Measurements from ENCODE around the gene PLD2.

The PLD2 gene

DNA sequence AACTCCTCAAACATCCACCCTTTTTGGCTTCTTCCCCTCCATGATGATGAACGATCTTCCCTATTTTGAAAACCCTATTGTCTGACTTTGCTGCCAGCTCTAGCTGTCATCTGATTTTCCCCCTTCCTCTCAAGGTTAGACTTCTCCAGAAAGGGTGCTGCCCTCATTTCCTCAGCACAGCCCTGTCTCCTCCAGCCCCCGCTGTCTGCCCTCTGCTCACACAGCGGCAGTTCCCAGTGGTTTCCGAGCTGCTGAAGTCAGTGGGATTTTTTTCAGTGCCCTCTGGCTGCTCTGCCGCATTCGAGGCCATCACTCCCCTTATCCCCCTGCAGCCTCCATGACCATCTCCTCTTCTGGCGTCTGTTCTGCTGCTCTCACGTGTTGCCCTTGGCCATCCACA is 65.8 kb downstream of the PLD2 start:
- CTCF ChIA-PET: no interaction called here
- TF ChIP-seq, protein P1, sequence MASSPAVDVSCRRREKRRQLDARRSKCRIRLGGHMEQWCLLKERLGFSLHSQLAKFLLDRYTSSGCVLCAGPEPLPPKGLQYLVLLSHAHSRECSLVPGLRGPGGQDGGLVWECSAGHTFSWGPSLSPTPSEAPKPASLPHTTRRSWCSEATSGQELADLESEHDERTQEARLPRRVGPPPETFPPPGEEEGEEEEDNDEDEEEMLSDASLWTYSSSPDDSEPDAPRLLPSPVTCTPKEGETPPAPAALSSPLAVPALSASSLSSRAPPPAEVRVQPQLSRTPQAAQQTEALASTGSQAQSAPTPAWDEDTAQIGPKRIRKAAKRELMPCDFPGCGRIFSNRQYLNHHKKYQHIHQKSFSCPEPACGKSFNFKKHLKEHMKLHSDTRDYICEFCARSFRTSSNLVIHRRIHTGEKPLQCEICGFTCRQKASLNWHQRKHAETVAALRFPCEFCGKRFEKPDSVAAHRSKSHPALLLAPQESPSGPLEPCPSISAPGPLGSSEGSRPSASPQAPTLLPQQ (tag by site-specific recombination; IDR thresholded peaks at IDR 0.05): no peak
- no peak for TF ChIP-seq ZNF843 (tag by site-specific recombination; IDR thresholded peaks at IDR 0.05)
- TF ChIP-seq ZNF677 (tag by site-specific recombination; IDR thresholded peaks at IDR 0.05): no peak
- TF ChIP-seq ZNF670 (tag by site-specific recombination; IDR thresholded peaks at IDR 0.05; ENCODE audit: low read depth): no peak
- no peak for TF ChIP-seq ZNF777 (tag by site-specific recombination; IDR thresholded peaks at IDR 0.05; ENCODE audit: borderline replicate concordance)
- TF ChIP-seq ZFHX2 (tag by site-specific recombination; conservative IDR thresholded peaks at IDR 0.05): no peak
- TF ChIP-seq SP7 (tag by site-specific recombination; IDR thresholded peaks at IDR 0.05): no peak
- TF ChIP-seq YY1 (tag by site-specific recombination; IDR thresholded peaks at IDR 0.05): no peak
- no peak for TF ChIP-seq ZNF169 (tag by site-specific recombination; IDR thresholded peaks at IDR 0.05)
- TF ChIP-seq SP2 (tag by site-specific recombination; IDR thresholded peaks at IDR 0.05): no peak
- Histone ChIP-seq H3K4me1 (ENCODE audit: control insufficient read depth, insufficient read depth, low read length) (no peaks in the 10 kb centered on the region), H3K4me3 (ENCODE audit: low read depth, low read length) (no peak overlapping the region), H3K36me3 (ENCODE audit: control insufficient read depth in 2 of 2, insufficient read depth in 1 of 2, low read length in 2 of 2) (peaks cover 5 to 10% of the 10 kb centered on the region in 2 experiments; a peak in 2 of 3 replicates), H3K9me3 (ENCODE audit: control insufficient read depth, insufficient read depth, low read depth, low read length) (no peaks in the 10 kb centered on the region), H3K27ac (ENCODE audit: extremely low read depth, low read depth, low read length) (no peak overlapping the region)
- POLR2A ChIA-PET: no interaction called here

All from HEK293 (cell line).